GM18907 (cell line): ENCODE data around the gene FAAP20.
A peak's percentile ranks its signal among the peaks of the same experiment; 100 is the strongest.

ENCODE experiments used
- ATAC-seq: cut with Tn5 transposase; IDR thresholded peaks from one replicate; pipeline ENCODE4 v1.9.1; 2021; ENCODE audit warnings: mild to moderate bottlenecking, moderate library complexity; ENCODE audit not compliant: unreplicated experiment

Gene FAAP20

GRCh38 chr1:2197707-2198165, 3.2 kb upstream of the FAAP20 start:
- no peak for ATAC-seq

- no peak for ATAC-seq
These were observed 2.5 kb upstream of the FAAP20 start for GRCh38 chr1:2196901-2197638.

- no peak for ATAC-seq
These were observed 1.2 kb upstream of the FAAP20 start for GRCh38 chr1:2195785-2196184.

GRCh38 chr1:2194898-2195673, 514 bp upstream of the FAAP20 start:
- peak; percentile 65 for ATAC-seq

GRCh38 chr1:2193514-2194281, 874 bp downstream of the FAAP20 start:
- ATAC-seq = no peak

- ATAC-seq = no peak
These were observed 2.3 kb downstream of the FAAP20 start for GRCh38 chr1:2192031-2192995.

- ATAC-seq = no peak
These were observed 4.0 kb downstream of the FAAP20 start for GRCh38 chr1:2190491-2190976.

- ATAC-seq = peak; percentile 63
These were observed 4.8 kb downstream of the FAAP20 start for GRCh38 chr1:2189459-2190425.

GRCh38 chr1:2188336-2188735, 6.2 kb downstream of the FAAP20 start:
- ATAC-seq = no peak

GRCh38 chr1:2187619-2188018, 7.0 kb downstream of the FAAP20 start:
- no peak for ATAC-seq

- ATAC-seq = no peak
These were observed 7.7 kb downstream of the FAAP20 start for GRCh38 chr1:2186901-2187300.

GRCh38 chr1:2185880-2186855, 8.4 kb downstream of the FAAP20 start:
- ATAC-seq = no peak

GRCh38 chr1:2184934-2185333, 9.6 kb downstream of the FAAP20 start:
- ATAC-seq = no peak

- no peak for ATAC-seq
These were observed 10.0 kb downstream of the FAAP20 start for GRCh38 chr1:2184531-2184930.

GRCh38 chr1:2183937-2184334, 10.6 kb downstream of the FAAP20 start:
- no peak for ATAC-seq

GRCh38 chr1:2182376-2182775, 12.2 kb downstream of the FAAP20 start:
- no peak for ATAC-seq

- ATAC-seq = no peak
These were observed 12.8 kb downstream of the FAAP20 start for GRCh38 chr1:2181752-2182151.

GRCh38 chr1:2181271-2181670, 13.3 kb downstream of the FAAP20 start:
- no peak for ATAC-seq
